ENCODE results near the gene DFFB. TPM values are rescaled to one million over a fixed set of nuclear protein-coding genes. Genes with fewer than 3 reads are reported as not detected.

DFFB gene
- total and polyA plus RNA-seq, 9 of the 15 experiments (the other 6 are each of a cell fraction or from before 2014, with no cell fraction given) = 2.3 to 15.8 (median 11.5) TPM

DNA sequence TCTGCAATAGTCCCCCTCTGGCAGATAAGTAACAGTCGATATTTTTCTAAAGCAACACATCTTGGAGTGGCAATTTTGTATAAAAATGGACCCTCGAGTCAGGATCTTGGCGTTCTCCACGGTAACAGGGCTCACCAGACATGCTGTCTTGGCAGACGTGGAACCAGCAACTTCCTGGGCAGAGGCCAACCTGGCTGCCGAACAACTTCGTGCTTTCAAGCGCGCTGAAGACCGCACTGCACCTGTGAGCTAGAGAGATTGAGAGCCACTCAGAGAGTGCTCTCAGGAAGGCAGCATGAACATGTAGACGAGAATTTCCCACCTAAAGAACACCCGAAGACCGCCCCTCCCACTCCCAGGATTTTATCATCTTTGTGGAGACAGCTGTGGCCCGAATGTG lies 35.5 kb downstream of the DFFB start:
- peaks cover 49% of the 10 kb centered on the region for H3K79me2 ChIP-seq (ENCODE audit: control insufficient read depth, insufficient read depth, low read length)
- TF ChIP-seq, protein P1, sequence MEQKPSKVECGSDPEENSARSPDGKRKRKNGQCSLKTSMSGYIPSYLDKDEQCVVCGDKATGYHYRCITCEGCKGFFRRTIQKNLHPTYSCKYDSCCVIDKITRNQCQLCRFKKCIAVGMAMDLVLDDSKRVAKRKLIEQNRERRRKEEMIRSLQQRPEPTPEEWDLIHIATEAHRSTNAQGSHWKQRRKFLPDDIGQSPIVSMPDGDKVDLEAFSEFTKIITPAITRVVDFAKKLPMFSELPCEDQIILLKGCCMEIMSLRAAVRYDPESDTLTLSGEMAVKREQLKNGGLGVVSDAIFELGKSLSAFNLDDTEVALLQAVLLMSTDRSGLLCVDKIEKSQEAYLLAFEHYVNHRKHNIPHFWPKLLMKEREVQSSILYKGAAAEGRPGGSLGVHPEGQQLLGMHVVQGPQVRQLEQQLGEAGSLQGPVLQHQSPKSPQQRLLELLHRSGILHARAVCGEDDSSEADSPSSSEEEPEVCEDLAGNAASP (IDR thresholded peaks at IDR 0.05) = no peak
- no peak for TF ChIP-seq TSC22D4 (tag; IDR thresholded peaks at IDR 0.05)
- TF ChIP-seq, protein P2, sequence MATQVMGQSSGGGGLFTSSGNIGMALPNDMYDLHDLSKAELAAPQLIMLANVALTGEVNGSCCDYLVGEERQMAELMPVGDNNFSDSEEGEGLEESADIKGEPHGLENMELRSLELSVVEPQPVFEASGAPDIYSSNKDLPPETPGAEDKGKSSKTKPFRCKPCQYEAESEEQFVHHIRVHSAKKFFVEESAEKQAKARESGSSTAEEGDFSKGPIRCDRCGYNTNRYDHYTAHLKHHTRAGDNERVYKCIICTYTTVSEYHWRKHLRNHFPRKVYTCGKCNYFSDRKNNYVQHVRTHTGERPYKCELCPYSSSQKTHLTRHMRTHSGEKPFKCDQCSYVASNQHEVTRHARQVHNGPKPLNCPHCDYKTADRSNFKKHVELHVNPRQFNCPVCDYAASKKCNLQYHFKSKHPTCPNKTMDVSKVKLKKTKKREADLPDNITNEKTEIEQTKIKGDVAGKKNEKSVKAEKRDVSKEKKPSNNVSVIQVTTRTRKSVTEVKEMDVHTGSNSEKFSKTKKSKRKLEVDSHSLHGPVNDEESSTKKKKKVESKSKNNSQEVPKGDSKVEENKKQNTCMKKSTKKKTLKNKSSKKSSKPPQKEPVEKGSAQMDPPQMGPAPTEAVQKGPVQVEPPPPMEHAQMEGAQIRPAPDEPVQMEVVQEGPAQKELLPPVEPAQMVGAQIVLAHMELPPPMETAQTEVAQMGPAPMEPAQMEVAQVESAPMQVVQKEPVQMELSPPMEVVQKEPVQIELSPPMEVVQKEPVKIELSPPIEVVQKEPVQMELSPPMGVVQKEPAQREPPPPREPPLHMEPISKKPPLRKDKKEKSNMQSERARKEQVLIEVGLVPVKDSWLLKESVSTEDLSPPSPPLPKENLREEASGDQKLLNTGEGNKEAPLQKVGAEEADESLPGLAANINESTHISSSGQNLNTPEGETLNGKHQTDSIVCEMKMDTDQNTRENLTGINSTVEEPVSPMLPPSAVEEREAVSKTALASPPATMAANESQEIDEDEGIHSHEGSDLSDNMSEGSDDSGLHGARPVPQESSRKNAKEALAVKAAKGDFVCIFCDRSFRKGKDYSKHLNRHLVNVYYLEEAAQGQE (IDR thresholded peaks at IDR 0.05; ENCODE audit: borderline replicate concordance) = no peak
- TF ChIP-seq, protein P2 (CRISPR knock-in tag; IDR thresholded peaks at IDR 0.05; ENCODE audit: low read depth) = no peak
- TF ChIP-seq PCBP1 (IDR thresholded peaks at IDR 0.05; ENCODE audit: low read depth, low read length, poor library complexity, severe bottlenecking) = no peak
- TF ChIP-seq, protein P3, sequence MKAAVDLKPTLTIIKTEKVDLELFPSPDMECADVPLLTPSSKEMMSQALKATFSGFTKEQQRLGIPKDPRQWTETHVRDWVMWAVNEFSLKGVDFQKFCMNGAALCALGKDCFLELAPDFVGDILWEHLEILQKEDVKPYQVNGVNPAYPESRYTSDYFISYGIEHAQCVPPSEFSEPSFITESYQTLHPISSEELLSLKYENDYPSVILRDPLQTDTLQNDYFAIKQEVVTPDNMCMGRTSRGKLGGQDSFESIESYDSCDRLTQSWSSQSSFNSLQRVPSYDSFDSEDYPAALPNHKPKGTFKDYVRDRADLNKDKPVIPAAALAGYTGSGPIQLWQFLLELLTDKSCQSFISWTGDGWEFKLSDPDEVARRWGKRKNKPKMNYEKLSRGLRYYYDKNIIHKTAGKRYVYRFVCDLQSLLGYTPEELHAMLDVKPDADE (conservative IDR thresholded peaks at IDR 0.05; ENCODE audit: control insufficient read depth, low read depth, low read length) = no peak
- TF ChIP-seq, protein P4, sequence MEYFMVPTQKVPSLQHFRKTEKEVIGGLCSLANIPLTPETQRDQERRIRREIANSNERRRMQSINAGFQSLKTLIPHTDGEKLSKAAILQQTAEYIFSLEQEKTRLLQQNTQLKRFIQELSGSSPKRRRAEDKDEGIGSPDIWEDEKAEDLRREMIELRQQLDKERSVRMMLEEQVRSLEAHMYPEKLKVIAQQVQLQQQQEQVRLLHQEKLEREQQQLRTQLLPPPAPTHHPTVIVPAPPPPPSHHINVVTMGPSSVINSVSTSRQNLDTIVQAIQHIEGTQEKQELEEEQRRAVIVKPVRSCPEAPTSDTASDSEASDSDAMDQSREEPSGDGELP (CRISPR knock-in tag; IDR thresholded peaks at IDR 0.05; ENCODE audit: borderline replicate concordance) = no peak
- no peak for TF ChIP-seq GABPB2 (CRISPR knock-in tag; conservative IDR thresholded peaks at IDR 0.05)
- TF ChIP-seq BRCA1 (IDR thresholded peaks at IDR 0.05) = no peak
- no peak for TF ChIP-seq BRCA1 (CRISPR knock-in tag; IDR thresholded peaks at IDR 0.05)

More for the DNA sequence above, 35.5 kb downstream of the DFFB start:
- Histone ChIP-seq H3K36me3 (ENCODE audit: control insufficient read depth, insufficient read depth, low read length) (peaks cover 76% of the 10 kb centered on the region), H3K4me3 (no peak overlapping the region), H4K20me1 (replicated peaks; ENCODE audit: control insufficient read depth, insufficient read depth, low read length) (peaks cover 13% of the 10 kb centered on the region; the same call in 1 of the 2 replicates), H3K4me2 (ENCODE audit: insufficient read depth, low read length) (no peak overlapping the region), H3K9me3 (replicated peaks; ENCODE audit: control insufficient read depth, insufficient read depth, low read depth, low read length) (no peaks in the 10 kb centered on the region), H3K27me3 (ENCODE audit: control insufficient read depth in 2 of 2, insufficient read depth in 2 of 2, low read length in 2 of 2) (no peaks in the 10 kb centered on the region), H3K9ac (ENCODE audit: insufficient read depth in 1 of 2, low read depth in 2 of 2, low read length in 2 of 2) (no peak overlapping the region), H3K4me1 (replicated peaks in 1 of 2; ENCODE audit: control insufficient read depth in 2 of 2, insufficient read depth in 2 of 2, low read length in 2 of 2) (peaks cover 0 to 9% of the 10 kb centered on the region in 2 experiments; a peak in 3 of 5 replicates), H3K9me1 (ENCODE audit: control insufficient read depth, insufficient read depth, low read length) (no peaks in the 10 kb centered on the region), H2AFZ (ENCODE audit: low read depth, low read length) (no peak overlapping the region), H3K27ac (ENCODE audit: extremely low read depth, low read depth, low read length) (no peak overlapping the region)
- ATAC-seq (no peak), FAIRE-seq (no peak), DNase-seq (ENCODE audit: extremely low read depth in 1 of 4, low spot score in 3 of 4) (no peak)
- no TSS peak for BruUV-seq (replicated peaks)
- ChIA-PET CTCF (ENCODE audit: low intra/inter-chr PET ratio) (no interaction called here), POLR2A (interaction anchor here (1.5 kb wide), 1 partner anchor 23 kb away, joined by 4 read pairs; no protein-coding TSS in a partner anchor)
- WGBS (ENCODE audit: insufficient coverage, low coverage, missing lambda C conversion rate) = 95% methylated on average over 14 of the region's 14 CpGs
- in situ Hi-C loops (cut with MboI) = no loop called here
- intact Hi-C loops (cut with micrococcal nuclease) = no loop called here

All from K562 (cell line).